ENCODE data around the gene ETS1. TPM values are rescaled to one million over a fixed set of nuclear protein-coding genes. Genes with fewer than 3 reads are reported as not detected.

The ETS1 gene
- total RNA-seq, 1 donor from 2014 or later: 45.3 TPM

- Histone ChIP-seq H3K4me1 (peaks cover 71% of the 10 kb centered on the region), H3K27ac (replicated peaks) (no peak overlapping the region), H3K9me3 (replicated peaks) (no peaks in the 10 kb centered on the region), H3K27me3 (ENCODE audit: low read depth) (no peaks in the 10 kb centered on the region), H3K36me3 (no peaks in the 10 kb centered on the region), H3K4me3 (no peak overlapping the region)
- TF ChIP-seq CTCF (IDR thresholded peaks at IDR 0.05; ENCODE audit: borderline replicate concordance): no peak
- intact Hi-C loops (cut with micrococcal nuclease): no loop called here
- no peak for DNase-seq
Observed at GRCh38 chr11:128527046-128527445, 60.3 kb downstream of the ETS1 start.

- no peak for TF ChIP-seq CTCF (IDR thresholded peaks at IDR 0.05; ENCODE audit: borderline replicate concordance)
- Histone ChIP-seq H3K9me3 (replicated peaks) (no peaks in the 10 kb centered on the region), H3K27me3 (ENCODE audit: low read depth) (no peaks in the 10 kb centered on the region), H3K4me1 (peaks cover 74% of the 10 kb centered on the region), H3K36me3 (no peaks in the 10 kb centered on the region), H3K4me3 (no peak overlapping the region), H3K27ac (replicated peaks) (peak overlapping the region; percentile 97)
- intact Hi-C loops (cut with micrococcal nuclease): no loop called here
- no peak for DNase-seq
Observed at GRCh38 chr11:128525411-128526243, 61.7 kb downstream of the ETS1 start.

GRCh38 chr11:128524172-128524571 lies 63.2 kb downstream of the ETS1 start:
- peak overlapping the region; percentile 97 for H3K27ac ChIP-seq (replicated peaks)
- peaks cover 79% of the 10 kb centered on the region for H3K4me1 ChIP-seq
- TF ChIP-seq CTCF (IDR thresholded peaks at IDR 0.05; ENCODE audit: borderline replicate concordance): no peak
- intact Hi-C loops (cut with micrococcal nuclease): no loop called here
- H3K4me3 ChIP-seq: no peak overlapping the region
- no peaks in the 10 kb centered on the region for H3K27me3 ChIP-seq (ENCODE audit: low read depth)
- H3K36me3 ChIP-seq: no peaks in the 10 kb centered on the region
- no peak for DNase-seq
- no peaks in the 10 kb centered on the region for H3K9me3 ChIP-seq (replicated peaks)

GRCh38 chr11:128523641-128524040 lies 63.7 kb downstream of the ETS1 start:
- Histone ChIP-seq H3K27ac (replicated peaks) (peak overlapping the region; percentile 97), H3K27me3 (ENCODE audit: low read depth) (no peaks in the 10 kb centered on the region), H3K9me3 (replicated peaks) (no peaks in the 10 kb centered on the region), H3K36me3 (no peaks in the 10 kb centered on the region), H3K4me3 (peak overlapping the region; percentile 81), H3K4me1 (peaks cover 84% of the 10 kb centered on the region)
- DNase-seq: no peak
- intact Hi-C loops (cut with micrococcal nuclease): no loop called here
- no peak for TF ChIP-seq CTCF (IDR thresholded peaks at IDR 0.05; ENCODE audit: borderline replicate concordance)

- no peak for DNase-seq
- H3K9me3 ChIP-seq (replicated peaks): no peaks in the 10 kb centered on the region
- H3K27ac ChIP-seq (replicated peaks): peak overlapping the region; percentile 97
- H3K4me3 ChIP-seq: peak overlapping the region; percentile 81
- intact Hi-C loops (cut with micrococcal nuclease): no loop called here
- H3K27me3 ChIP-seq (ENCODE audit: low read depth): no peaks in the 10 kb centered on the region
- no peak for TF ChIP-seq CTCF (IDR thresholded peaks at IDR 0.05; ENCODE audit: borderline replicate concordance)
- H3K4me1 ChIP-seq: peaks cover 86% of the 10 kb centered on the region
- no peaks in the 10 kb centered on the region for H3K36me3 ChIP-seq
Observed at GRCh38 chr11:128522943-128523518, 64.3 kb downstream of the ETS1 start.

All from left ventricle myocardium inferior (tissue), 1 donor.